Peyer's patch (tissue), 4 donors: ENCODE data around the gene CCR4.
"Not testable (repeated sequence)": the region's sequence is repeated elsewhere in the genome, so short reads cannot be mapped to it uniquely, and the experiment has no call there.

ENCODE experiments used
- CTCF ChIP-seq, 6 experiments: fragments of 450-650 bp in 4 of 6; fragments of 200-600 bp in 2 of 6; sonication (generic) in 1 of 6; IDR thresholded peaks; one replicate each; pipeline ENCODE4 v1.5.1; 2017 to 2019; ENCODE audit warnings: antibody characterized with exemption in 6 of 6, mild to moderate bottlenecking in 3 of 6, moderate library complexity in 1 of 6
- POLR2A ChIP-seq, 2 donors: fragments of 450-650 bp; IDR thresholded peaks; one replicate each; pipeline ENCODE4 v1.5.1; 2017; ENCODE audit warnings: antibody characterized with exemption in 2 of 2, mild to moderate bottlenecking in 2 of 2, moderate library complexity in 2 of 2

GRCh38 chr3:32931273-32931672 is 20.2 kb upstream of the CCR4 start:
- not testable (repeated sequence) for TF ChIP-seq CTCF, POLR2A (IDR thresholded peaks at IDR 0.05)
